Neural progenitor cell (in vitro differentiated cells): Measurements from ENCODE around the gene ATP5MG. TPM values are rescaled to one million over a fixed set of nuclear protein-coding genes. Genes with fewer than 3 reads are reported as not detected.

ENCODE experiments used
- DNase-seq: peaks from one replicate; pipeline ENCODE4 v3.0.0-alpha.2; 2016; ENCODE audit warnings: low spot score
- H2AFZ ChIP-seq: fragments of 200-600 bp; sonication (generic); replicated peaks from 2 replicates; pipeline ENCODE4 v1.6.1; 2016; ENCODE audit warnings: antibody characterized with exemption
- H3F3A ChIP-seq: fragments of 200-600 bp; sonication (generic); 2 replicates; pipeline ENCODE4 v1.6.1; 2016; ENCODE audit warnings: antibody characterized with exemption, low read depth
- H3K27ac ChIP-seq: fragments of 200-600 bp; sonication (generic); 2 replicates; pipeline ENCODE4 v1.5.1; 2016; ENCODE audit warnings: mild to moderate bottlenecking
- H3K27me3 ChIP-seq: fragments of 200-600 bp; sonication (generic); 2 replicates; pipeline ENCODE4 v1.6.1; 2016; ENCODE audit warnings: mild to moderate bottlenecking, moderate library complexity
- H3K36me3 ChIP-seq: fragments of 200-600 bp; sonication (generic); 2 replicates; pipeline ENCODE4 v1.5.1; 2016
- H3K4me1 ChIP-seq: fragments of 200-600 bp; sonication (generic); 2 replicates; pipeline ENCODE4 v1.6.1; 2016; ENCODE audit warnings: mixed run types
- H3K4me2 ChIP-seq: fragments of 200-600 bp; sonication (generic); 2 replicates; pipeline ENCODE4 v1.6.1; 2016
- H3K4me3 ChIP-seq: fragments of 200-600 bp; sonication (generic); 2 replicates; pipeline ENCODE4 v1.5.1; 2016
- H3K79me2 ChIP-seq: fragments of 200-600 bp; sonication (generic); 2 replicates; pipeline ENCODE4 v1.6.1; 2016; ENCODE audit warnings: low read depth
- H3K9ac ChIP-seq: fragments of 200-600 bp; sonication (generic); 2 replicates; pipeline ENCODE4 v1.6.1; 2016
- H3K9me3 ChIP-seq: fragments of 200-600 bp; sonication (generic); 2 replicates; pipeline ENCODE4 v1.5.1; 2016; ENCODE audit warnings: low read depth
- H4K20me1 ChIP-seq: fragments of 200-600 bp; sonication (generic); 2 replicates; pipeline ENCODE4 v1.6.1; 2016; ENCODE audit warnings: low read depth
- H3K27ac Mint-ChIP-seq: 3 replicates; pipeline ENCODE4 v1.8.0; 2021; ENCODE audit warnings: mixed read lengths
- H3K27me3 Mint-ChIP-seq: 2 replicates; pipeline ENCODE4 v1.8.0; 2022; ENCODE audit warnings: low read depth, mild to moderate bottlenecking, inconsistent platforms, moderate library complexity, mixed read lengths; ENCODE audit not compliant: insufficient read depth
- H3K36me3 Mint-ChIP-seq: 3 replicates; pipeline ENCODE4 v1.8.0; 2021; ENCODE audit warnings: mixed read lengths
- H3K4me1 Mint-ChIP-seq: 3 replicates; pipeline ENCODE4 v1.8.0; 2021; ENCODE audit warnings: mixed read lengths
- H3K4me3 Mint-ChIP-seq: 3 replicates; pipeline ENCODE4 v1.8.0; 2021; ENCODE audit warnings: mild to moderate bottlenecking, moderate library complexity, mixed read lengths
- H3K9me3 Mint-ChIP-seq: 3 replicates; pipeline ENCODE4 v1.8.0; 2020; ENCODE audit warnings: mixed read lengths
- CTCF ChIP-seq: fragments of 200-600 bp; sonication (generic); IDR thresholded peaks from 2 replicates; pipeline ENCODE4 v1.5.1; 2017; ENCODE audit warnings: antibody characterized with exemption, mild to moderate bottlenecking
- EZH2 ChIP-seq: fragments of 200-600 bp; sonication (generic); IDR thresholded peaks from 2 replicates; pipeline ENCODE4 v1.6.1; 2017; ENCODE audit warnings: antibody characterized with exemption, mild to moderate bottlenecking, moderate library complexity
- EZH2phosphoT487 ChIP-seq: fragments of 200-600 bp; sonication (generic); IDR thresholded peaks from 2 replicates; pipeline ENCODE4 v1.6.1; 2017; ENCODE audit warnings: antibody characterized with exemption
- total RNA-seq: library from RNA; depleted of rRNA; stranded (reverse); fragments of >200 nt; gene quantifications from 2 replicates; pipeline ENCODE4 v1.2.3, GENCODE V29; 2015; ENCODE audit warnings: low replicate concordance

ATP5MG gene
- total RNA-seq, 1 donor from 2014 or later = 113 TPM

GRCh38 chr11:118370774-118371173, 30.6 kb upstream of the ATP5MG start:
- no peaks in the 10 kb centered on the region for H3K9me3 ChIP-seq
- no peaks in the 10 kb centered on the region for H4K20me1 ChIP-seq
- no peak overlapping the region for H3K27ac ChIP-seq
- H3K4me3 Mint-ChIP-seq = no peak overlapping the region
- no peaks in the 10 kb centered on the region for H3K4me1 ChIP-seq
- H2AFZ ChIP-seq = no peak overlapping the region
- H3F3A ChIP-seq = no peaks in the 10 kb centered on the region
- H3K4me3 ChIP-seq = no peak overlapping the region
- no peaks in the 10 kb centered on the region for H3K9me3 Mint-ChIP-seq
- H3K27ac Mint-ChIP-seq = no peak overlapping the region
- H3K36me3 ChIP-seq = peaks cover 8% of the 10 kb centered on the region
- no peaks in the 10 kb centered on the region for H3K4me1 Mint-ChIP-seq
- DNase-seq = no peak
- no peak overlapping the region for H3K9ac ChIP-seq
- H3K4me2 ChIP-seq = no peak overlapping the region
- H3K36me3 Mint-ChIP-seq = peaks cover 17% of the 10 kb centered on the region
- H3K79me2 ChIP-seq = no peaks in the 10 kb centered on the region
- TF ChIP-seq EZH2phosphoT487 (no peak), EZH2 (no peak), CTCF (no peak)
- H3K27me3 ChIP-seq = no peaks in the 10 kb centered on the region
- no peaks in the 10 kb centered on the region for H3K27me3 Mint-ChIP-seq

- H3K9me3 ChIP-seq = no peaks in the 10 kb centered on the region
- H3K27ac ChIP-seq = no peak overlapping the region
- Mint-ChIP-seq H3K36me3 (peaks cover 17% of the 10 kb centered on the region), H3K27me3 (no peaks in the 10 kb centered on the region), H3K4me1 (no peaks in the 10 kb centered on the region), H3K9me3 (no peaks in the 10 kb centered on the region), H3K4me3 (no peak overlapping the region), H3K27ac (no peak overlapping the region)
- H3K4me3 ChIP-seq = no peak overlapping the region
- H3K4me2 ChIP-seq = no peak overlapping the region
- no peaks in the 10 kb centered on the region for H4K20me1 ChIP-seq
- no peaks in the 10 kb centered on the region for H3K79me2 ChIP-seq
- TF ChIP-seq EZH2phosphoT487 = no peak
- no peak for TF ChIP-seq EZH2
- no peak for TF ChIP-seq CTCF
- H3K36me3 ChIP-seq = peaks cover 10% of the 10 kb centered on the region
- DNase-seq = no peak
- no peaks in the 10 kb centered on the region for H3F3A ChIP-seq
- no peaks in the 10 kb centered on the region for H3K4me1 ChIP-seq
- no peak overlapping the region for H2AFZ ChIP-seq
- no peaks in the 10 kb centered on the region for H3K27me3 ChIP-seq
- no peak overlapping the region for H3K9ac ChIP-seq
Observed at GRCh38 chr11:118373263-118373662, 28.1 kb upstream of the ATP5MG start.

- H3K27ac Mint-ChIP-seq = no peak overlapping the region
- no peaks in the 10 kb centered on the region for H3K79me2 ChIP-seq
- H3K27ac ChIP-seq = no peak overlapping the region
- H3K4me3 Mint-ChIP-seq = no peak overlapping the region
- H2AFZ ChIP-seq = no peak overlapping the region
- no peaks in the 10 kb centered on the region for H3K4me1 ChIP-seq
- no peaks in the 10 kb centered on the region for H3K9me3 ChIP-seq
- H3F3A ChIP-seq = no peaks in the 10 kb centered on the region
- H3K36me3 Mint-ChIP-seq = peaks cover 12% of the 10 kb centered on the region
- H3K9ac ChIP-seq = no peak overlapping the region
- H3K9me3 Mint-ChIP-seq = no peaks in the 10 kb centered on the region
- H3K27me3 Mint-ChIP-seq = no peaks in the 10 kb centered on the region
- no peak for TF ChIP-seq EZH2phosphoT487
- no peak for TF ChIP-seq CTCF
- no peak for TF ChIP-seq EZH2
- no peaks in the 10 kb centered on the region for H3K4me1 Mint-ChIP-seq
- peaks cover 13% of the 10 kb centered on the region for H3K36me3 ChIP-seq
- H3K27me3 ChIP-seq = no peaks in the 10 kb centered on the region
- no peak for DNase-seq
- no peak overlapping the region for H3K4me2 ChIP-seq
- H4K20me1 ChIP-seq = no peaks in the 10 kb centered on the region
- H3K4me3 ChIP-seq = no peak overlapping the region
Observed at GRCh38 chr11:118373871-118374270, 27.5 kb upstream of the ATP5MG start.

- H3K4me2 ChIP-seq = no peak overlapping the region
- Mint-ChIP-seq H3K27me3 (no peaks in the 10 kb centered on the region), H3K9me3 (no peaks in the 10 kb centered on the region), H3K36me3 (peaks cover 8% of the 10 kb centered on the region), H3K4me3 (no peak overlapping the region), H3K27ac (no peak overlapping the region), H3K4me1 (no peaks in the 10 kb centered on the region)
- TF ChIP-seq EZH2phosphoT487 (no peak), CTCF (no peak), EZH2 (no peak)
- H3K4me1 ChIP-seq = no peaks in the 10 kb centered on the region
- H3K27ac ChIP-seq = no peak overlapping the region
- H2AFZ ChIP-seq = no peak overlapping the region
- H4K20me1 ChIP-seq = no peaks in the 10 kb centered on the region
- H3K9me3 ChIP-seq = no peaks in the 10 kb centered on the region
- H3K79me2 ChIP-seq = no peaks in the 10 kb centered on the region
- H3K27me3 ChIP-seq = no peaks in the 10 kb centered on the region
- no peak overlapping the region for H3K4me3 ChIP-seq
- H3K36me3 ChIP-seq = peaks cover 14% of the 10 kb centered on the region
- H3K9ac ChIP-seq = no peak overlapping the region
- no peaks in the 10 kb centered on the region for H3F3A ChIP-seq
- no peak for DNase-seq
Observed at GRCh38 chr11:118374729-118375128, 26.7 kb upstream of the ATP5MG start.
